Smooth muscle cell (in vitro differentiated cells): ENCODE results near the gene INSM1. TPM values are rescaled to one million over a fixed set of nuclear protein-coding genes. Genes with fewer than 3 reads are reported as not detected.

Experiments
- DNase-seq: peaks from one replicate; lab custom pipeline; 2025; ENCODE audit not compliant: unreplicated experiment; lab: John Stamatoyannopoulos, UW
- H2AFZ ChIP-seq: fragments of 200-600 bp; sonication (generic); 2 replicates; pipeline ENCODE4 v1.6.0; 2016; ENCODE audit warnings: antibody characterized with exemption, low read depth, mild to moderate bottlenecking
- H3F3A ChIP-seq: fragments of 200-600 bp; sonication (generic); 2 replicates; pipeline ENCODE4 v1.6.0; 2017; ENCODE audit warnings: antibody characterized with exemption, low read depth
- H3K27ac ChIP-seq: fragments of 200-600 bp; sonication (generic); 2 replicates; pipeline ENCODE4 v1.5.1; 2016; ENCODE audit warnings: low read depth, mild to moderate bottlenecking
- H3K27me3 ChIP-seq: fragments of 200-600 bp; sonication (generic); 2 replicates; pipeline ENCODE4 v1.6.1; 2016; ENCODE audit warnings: low read depth, mild to moderate bottlenecking
- H3K36me3 ChIP-seq: fragments of 200-600 bp; sonication (generic); 2 replicates; pipeline ENCODE4 v1.5.1; 2016; ENCODE audit warnings: low read depth
- H3K4me1 ChIP-seq: fragments of 200-600 bp; sonication (generic); 2 replicates; pipeline ENCODE4 v1.5.1; 2016; ENCODE audit warnings: low read depth
- H3K4me2 ChIP-seq: fragments of 200-600 bp; sonication (generic); 2 replicates; pipeline ENCODE4 v1.6.0; 2016; ENCODE audit warnings: mild to moderate bottlenecking
- H3K4me3 ChIP-seq: fragments of 200-600 bp; sonication (generic); 2 replicates; pipeline ENCODE4 v1.5.1; 2016; ENCODE audit warnings: mild to moderate bottlenecking
- H3K79me2 ChIP-seq: fragments of 200-600 bp; sonication (generic); 2 replicates; pipeline ENCODE4 v1.6.0; 2016; ENCODE audit warnings: low read depth, mild to moderate bottlenecking
- H3K9ac ChIP-seq: fragments of 200-600 bp; sonication (generic); 2 replicates; pipeline ENCODE4 v1.6.0; 2016; ENCODE audit warnings: low read depth
- H3K9me3 ChIP-seq: fragments of 200-600 bp; sonication (generic); replicated peaks from 2 replicates; pipeline ENCODE4 v1.5.1; 2016; ENCODE audit warnings: low read depth
- H4K20me1 ChIP-seq: fragments of 200-600 bp; sonication (generic); 2 replicates; pipeline ENCODE4 v1.6.0; 2016; ENCODE audit warnings: low read depth
- CTCF ChIP-seq: fragments of 200-600 bp; sonication (generic); IDR thresholded peaks from 2 replicates; pipeline ENCODE4 v1.5.1; 2017; ENCODE audit warnings: borderline replicate concordance, mild to moderate bottlenecking, antibody characterized with exemption; ENCODE audit not compliant: insufficient read depth, poor library complexity, severe bottlenecking
- WGBS: methylation state at CpG from one replicate; pipeline ENCODE4 v1.1.7; 2016; ENCODE audit warnings: low lambda C conversion rate; 5-methylcytosine and 5-hydroxymethylcytosine counted together
- polyA plus RNA-seq: library from polyadenylated mRNA; unstranded; fragments of >200 nt; fragmentation: Nextera tagmentation; extraction: Ambion mirVana; gene quantifications from 2 replicates; pipeline ENCODE4 v1.2.1, GENCODE V29; 2016
- total RNA-seq: library from RNA; depleted of rRNA; stranded (reverse); fragments of >200 nt; gene quantifications from 2 replicates; pipeline ENCODE4 v1.2.3, GENCODE V29; 2014

INSM1 gene
- total and polyA plus RNA-seq, 2 experiments from 2014 or later = not detected

DNA sequence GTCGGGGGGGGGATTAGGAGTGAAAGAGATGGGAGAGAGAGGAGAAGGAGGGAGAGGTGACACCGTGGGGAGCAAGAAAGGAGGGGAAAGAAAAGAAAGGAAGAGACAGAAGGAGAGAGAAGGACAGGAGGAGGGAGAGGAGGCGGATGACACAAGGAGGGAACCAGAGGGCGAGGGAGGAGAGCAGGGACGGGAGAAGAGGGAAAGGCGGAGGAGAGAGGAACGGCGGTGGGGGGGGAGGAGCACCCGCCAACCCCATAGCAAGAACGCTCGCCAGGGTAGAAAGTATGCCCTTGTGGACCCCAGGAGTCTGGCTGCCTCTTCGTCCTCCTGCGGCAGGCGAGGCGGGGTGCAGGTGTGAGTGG, 4.5 kb upstream of the INSM1 start:
- Histone ChIP-seq H3K9me3 (no peaks in the 10 kb centered on the region), H3K4me3 (no peak overlapping the region), H3K79me2 (no peaks in the 10 kb centered on the region), H3K27ac (no peak overlapping the region), H3K36me3 (no peaks in the 10 kb centered on the region), H2AFZ (no peak overlapping the region), H3F3A (no peaks in the 10 kb centered on the region), H4K20me1 (no peaks in the 10 kb centered on the region), H3K27me3 (peaks cover 96% of the 10 kb centered on the region), H3K9ac (no peak overlapping the region), H3K4me1 (peaks cover 6% of the 10 kb centered on the region), H3K4me2 (no peak overlapping the region)
- no peak for TF ChIP-seq CTCF
- 0% methylated on average over 4 of the region's 15 CpGs for WGBS
- no peak for DNase-seq

GRCh38 chr20:20363799-20364592, 3.9 kb upstream of the INSM1 start:
- Histone ChIP-seq H3K4me2 (no peak overlapping the region), H3K79me2 (no peaks in the 10 kb centered on the region), H3K27me3 (peaks cover 96% of the 10 kb centered on the region), H3F3A (no peaks in the 10 kb centered on the region), H3K4me1 (peaks cover 6% of the 10 kb centered on the region), H2AFZ (no peak overlapping the region), H3K9me3 (no peaks in the 10 kb centered on the region), H3K4me3 (no peak overlapping the region), H3K9ac (no peak overlapping the region), H3K36me3 (no peaks in the 10 kb centered on the region), H4K20me1 (no peaks in the 10 kb centered on the region), H3K27ac (no peak overlapping the region)
- DNase-seq = no peak
- 1% methylated on average over 68 of the region's 70 CpGs for WGBS
- TF ChIP-seq CTCF = no peak

- H3K79me2 ChIP-seq = no peaks in the 10 kb centered on the region
- no peaks in the 10 kb centered on the region for H3K36me3 ChIP-seq
- peaks cover 96% of the 10 kb centered on the region for H3K27me3 ChIP-seq
- no peak overlapping the region for H3K4me3 ChIP-seq
- TF ChIP-seq CTCF = no peak
- H3K9ac ChIP-seq = no peak overlapping the region
- WGBS = 4% methylated on average over 70 of the region's 70 CpGs
- H3K9me3 ChIP-seq = no peaks in the 10 kb centered on the region
- peaks cover 6% of the 10 kb centered on the region for H3K4me1 ChIP-seq
- no peaks in the 10 kb centered on the region for H4K20me1 ChIP-seq
- H2AFZ ChIP-seq = no peak overlapping the region
- no peak for DNase-seq
- no peak overlapping the region for H3K27ac ChIP-seq
- no peaks in the 10 kb centered on the region for H3F3A ChIP-seq
- H3K4me2 ChIP-seq = no peak overlapping the region
Observed at GRCh38 chr20:20364593-20365479, 3.1 kb upstream of the INSM1 start.
